ENCODE measurements around the gene AMPD3.

Gene AMPD3

GRCh38 chr11:10443721-10444235 is 11.3 kb upstream of the AMPD3 start:
- H3K27ac ChIP-seq = no peak overlapping the region
- TF ChIP-seq CTCF (conservative IDR thresholded peaks at IDR 0.05) = no peak

- no peak overlapping the region for H3K27ac ChIP-seq
- no peak for TF ChIP-seq CTCF (conservative IDR thresholded peaks at IDR 0.05)
Observed at GRCh38 chr11:10444725-10445315, 10.2 kb upstream of the AMPD3 start.

- no peak for TF ChIP-seq CTCF (conservative IDR thresholded peaks at IDR 0.05)
- H3K27ac ChIP-seq = no peak overlapping the region
Observed at GRCh38 chr11:10447445-10447844, 7.6 kb upstream of the AMPD3 start.

- peak; percentile 79 for TF ChIP-seq CTCF (conservative IDR thresholded peaks at IDR 0.05)
- peak overlapping the region; percentile 94 for H3K27ac ChIP-seq
Observed at GRCh38 chr11:10450462-10451425, 4.3 kb upstream of the AMPD3 start.

- H3K27ac ChIP-seq = peak overlapping the region; percentile 94
- TF ChIP-seq CTCF (conservative IDR thresholded peaks at IDR 0.05) = peak; percentile 42
Observed at GRCh38 chr11:10451426-10452116, 3.5 kb upstream of the AMPD3 start.

- no peak for TF ChIP-seq CTCF (conservative IDR thresholded peaks at IDR 0.05)
- no peak overlapping the region for H3K27ac ChIP-seq
Observed at GRCh38 chr11:10452211-10452767, 2.8 kb upstream of the AMPD3 start.
